ENCODE results near the gene TCF7. TPM values are rescaled to one million over a fixed set of nuclear protein-coding genes. Genes with fewer than 3 reads are reported as not detected.
A peak's percentile ranks its signal among the peaks of the same experiment; 100 is the strongest.
"Not testable (repeated sequence)": the region's sequence is repeated elsewhere in the genome, so short reads cannot be mapped to it uniquely, and the experiment has no call there.

Gene TCF7
- total RNA-seq, 1 experiment from 2014 or later: 0.42 TPM

DNA sequence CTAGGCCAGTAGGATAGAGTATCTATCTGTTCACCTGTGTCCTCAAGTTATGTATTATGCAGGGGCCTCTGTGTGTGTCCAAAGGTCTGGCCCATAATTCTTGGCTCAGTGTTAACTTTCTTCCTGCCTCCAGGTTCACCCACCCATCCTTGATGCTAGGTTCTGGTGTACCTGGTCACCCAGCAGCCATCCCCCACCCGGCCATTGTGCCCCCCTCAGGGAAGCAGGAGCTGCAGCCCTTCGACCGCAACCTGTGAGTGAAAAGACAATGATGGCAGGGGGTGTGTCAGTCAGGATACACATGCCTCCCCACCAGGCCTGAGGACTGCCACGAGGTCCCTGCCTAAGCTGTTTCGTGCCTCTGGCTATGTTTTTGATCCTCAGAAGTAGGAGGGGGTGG, 27.6 kb downstream of the TCF7 start:
- DNase-seq (ENCODE audit: extremely low read depth, low read depth): no peak

DNA sequence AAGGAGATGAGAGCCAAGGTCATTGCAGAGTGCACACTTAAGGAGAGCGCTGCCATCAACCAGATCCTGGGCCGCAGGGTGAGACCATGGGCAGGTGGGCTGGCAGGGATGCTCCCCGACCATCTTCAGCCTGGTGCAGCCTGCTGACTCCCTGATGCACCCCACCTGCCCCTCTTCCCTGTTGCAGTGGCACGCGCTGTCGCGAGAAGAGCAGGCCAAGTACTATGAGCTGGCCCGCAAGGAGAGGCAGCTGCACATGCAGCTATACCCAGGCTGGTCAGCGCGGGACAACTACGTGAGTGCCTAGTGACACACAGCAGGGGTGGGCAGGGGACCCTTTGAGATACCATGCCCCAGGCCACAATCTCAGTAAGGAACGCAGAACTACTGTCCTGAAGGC, 28.3 kb downstream of the TCF7 start:
- no peak for DNase-seq (ENCODE audit: extremely low read depth, low read depth)

DNA sequence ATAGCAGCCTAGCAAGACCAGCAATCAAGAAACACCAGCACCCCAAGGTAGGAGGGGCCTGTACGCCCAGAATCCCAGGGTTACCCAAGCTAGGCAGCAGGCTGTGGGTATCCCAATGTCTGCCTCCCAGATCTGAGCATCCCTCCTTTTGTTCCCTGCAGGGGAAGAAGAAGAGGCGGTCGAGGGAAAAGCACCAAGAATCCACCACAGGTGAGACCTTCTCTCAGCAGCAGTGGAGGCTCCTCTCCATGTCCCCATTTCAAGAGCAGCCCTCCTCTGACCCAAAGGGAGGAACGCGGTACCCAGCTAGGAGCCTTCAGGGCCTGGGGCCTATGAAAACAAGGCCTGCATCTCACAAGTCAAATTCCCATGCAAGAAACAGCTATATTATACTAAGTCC, 28.9 kb downstream of the TCF7 start:
- DNase-seq (ENCODE audit: extremely low read depth, low read depth): no peak

DNA sequence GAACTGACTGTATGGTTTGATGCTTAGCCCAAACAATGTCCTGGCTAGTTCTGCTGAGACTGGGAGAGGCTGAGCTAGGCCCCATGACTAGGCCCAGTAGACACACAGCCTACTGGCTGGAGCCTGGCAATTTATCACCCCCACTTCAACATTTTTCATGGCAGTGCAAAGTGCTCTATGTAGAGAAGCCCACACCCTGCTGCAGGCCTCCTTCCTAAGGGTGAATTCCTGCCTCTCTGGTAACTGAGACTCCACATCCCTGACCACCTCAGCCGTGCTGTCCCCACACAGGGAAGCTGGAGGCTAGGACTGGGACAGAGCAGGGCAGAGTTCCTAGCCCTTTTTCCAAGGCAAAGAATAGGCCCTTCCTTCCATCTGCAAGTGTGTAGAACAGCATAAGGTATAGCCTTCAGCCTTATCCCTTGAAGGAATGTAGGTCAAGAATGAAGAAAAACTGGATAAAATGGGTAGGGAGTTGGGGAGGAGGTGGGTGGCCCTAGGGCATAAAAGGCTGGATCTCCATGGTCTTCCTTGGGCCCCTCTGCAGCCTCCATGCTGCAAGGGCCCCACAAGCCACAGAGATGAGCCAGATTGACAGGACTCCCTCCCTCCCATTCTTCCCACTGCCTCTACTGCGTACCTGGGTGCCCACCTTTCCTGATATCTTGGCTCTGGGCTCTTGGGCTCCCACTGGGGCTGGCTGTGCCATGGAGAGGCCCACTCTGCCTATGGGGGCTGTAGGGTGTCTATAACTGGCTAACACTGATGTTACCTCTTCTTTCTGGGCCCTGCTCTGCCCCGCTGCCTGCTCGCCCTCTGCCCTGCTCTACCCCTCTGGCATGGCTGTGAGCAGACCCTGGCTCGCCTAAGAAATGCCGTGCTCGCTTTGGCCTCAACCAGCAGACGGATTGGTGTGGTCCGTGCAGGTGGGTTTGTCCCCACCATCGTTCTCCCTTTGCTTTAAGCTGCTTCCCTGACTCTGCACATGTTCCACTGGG, 29.8 kb downstream of the TCF7 start:
- DNase-seq (ENCODE audit: extremely low read depth, low read depth): no peak

DNA sequence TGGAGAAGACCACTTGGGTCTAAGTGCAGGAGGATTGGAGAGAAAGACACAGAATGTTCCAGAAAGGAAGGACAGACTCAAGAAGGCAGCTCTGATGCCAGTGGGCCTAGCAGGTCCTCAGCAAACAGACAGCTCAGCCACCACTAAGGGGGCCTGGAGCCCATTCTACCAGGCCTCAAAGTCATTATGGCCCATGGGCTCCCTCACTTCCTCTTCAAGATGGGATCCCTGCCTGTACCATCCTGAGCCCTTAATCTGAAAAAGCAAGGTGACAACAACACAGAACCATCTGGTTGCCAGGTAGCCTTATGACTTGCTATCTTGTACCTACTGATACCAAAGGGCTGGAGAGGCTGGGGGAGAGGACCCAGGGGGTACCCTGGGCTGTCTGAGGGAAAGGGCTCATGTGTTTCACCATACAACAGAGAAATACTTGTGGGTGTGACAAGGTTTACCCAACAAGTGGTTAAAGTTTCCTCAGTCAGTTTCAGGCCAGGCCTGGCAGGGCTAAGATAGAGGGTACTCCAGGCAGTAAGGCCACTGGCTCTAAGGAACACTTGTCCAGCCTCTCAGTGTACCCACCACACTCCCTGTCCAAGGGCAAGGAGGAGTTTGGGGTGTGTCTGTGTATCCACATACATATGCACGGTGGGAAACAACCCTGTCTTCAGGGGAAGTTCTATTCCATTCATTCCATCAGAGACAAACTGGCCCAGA, 30.7 kb downstream of the TCF7 start:
- no peak for DNase-seq (ENCODE audit: extremely low read depth, low read depth)

DNA sequence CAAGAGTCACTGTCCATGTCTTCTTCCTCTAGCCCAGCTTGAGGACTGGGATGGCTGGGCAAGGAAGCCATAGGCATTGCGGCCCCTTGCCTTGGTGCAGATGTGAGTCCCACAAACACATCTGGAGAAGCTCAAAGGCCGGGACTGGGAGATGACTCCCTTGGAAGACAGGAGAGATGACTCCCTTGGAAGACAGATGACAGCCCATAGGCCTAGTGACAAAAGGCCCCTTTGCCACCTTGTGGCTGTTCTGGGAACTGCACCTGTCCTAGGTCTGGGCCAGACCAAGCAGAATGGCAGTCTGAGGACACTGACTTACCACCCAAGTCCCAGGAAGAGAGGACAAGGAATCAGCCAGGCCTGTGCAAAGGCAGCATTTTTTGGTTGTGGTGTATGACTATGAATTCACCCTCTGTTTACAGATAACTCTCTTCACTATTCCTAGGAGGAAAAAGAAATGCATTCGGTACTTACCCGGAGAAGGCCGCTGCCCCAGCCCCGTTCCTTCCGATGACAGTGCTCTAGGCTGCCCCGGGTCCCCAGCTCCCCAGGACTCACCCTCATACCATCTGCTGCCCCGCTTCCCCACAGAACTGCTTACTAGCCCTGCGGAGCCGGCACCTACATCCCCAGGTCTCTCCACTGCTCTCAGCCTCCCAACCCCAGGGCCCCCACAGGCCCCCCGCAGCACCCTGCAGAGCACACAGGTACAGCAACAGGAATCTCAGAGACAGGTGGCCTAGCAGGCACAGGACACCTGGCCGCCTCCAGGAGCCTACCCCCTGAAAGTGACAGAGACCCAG, 31.5 kb downstream of the TCF7 start:
- DNase-seq (ENCODE audit: extremely low read depth, low read depth): peak; percentile 71

DNA sequence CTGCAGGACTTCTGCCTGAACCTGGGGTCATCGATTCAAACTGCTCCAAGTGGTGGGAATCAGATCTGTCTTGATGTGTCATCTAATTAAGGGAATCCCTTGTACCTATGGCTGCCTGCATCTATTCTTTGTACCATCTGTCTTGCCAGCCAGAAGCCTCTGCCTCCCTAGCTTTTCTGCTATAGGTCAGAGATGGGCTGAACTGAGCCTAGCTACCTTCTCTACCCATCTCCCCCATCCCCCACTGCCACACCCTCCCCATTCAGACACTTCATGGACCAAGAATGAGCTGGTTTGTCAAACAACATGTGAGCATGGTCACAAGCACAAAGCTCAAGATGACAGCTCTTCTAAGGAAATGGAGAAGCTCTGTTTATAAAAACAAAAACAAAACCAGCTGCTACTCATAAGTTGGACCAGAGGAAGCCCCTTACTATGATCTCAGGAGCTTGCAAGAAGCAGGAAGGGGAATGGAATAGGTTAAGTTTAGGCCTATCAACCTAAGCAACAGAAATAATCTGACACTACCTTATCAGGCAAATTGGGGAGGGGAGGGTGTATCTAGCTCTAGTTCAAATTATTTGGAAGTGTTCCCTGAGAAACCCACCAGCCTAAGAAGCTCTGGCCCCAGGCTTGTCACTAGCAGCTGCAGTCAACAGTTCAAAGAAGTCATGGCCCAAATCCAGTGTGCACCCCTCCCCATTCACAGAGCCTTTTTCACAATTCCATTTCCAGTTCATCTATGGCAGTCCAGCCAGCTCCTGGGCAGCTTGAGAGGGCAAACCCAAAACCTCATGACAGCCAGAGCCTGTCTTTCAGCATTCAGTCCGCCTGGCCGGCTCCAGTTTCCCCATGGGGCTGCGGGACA, 32.4 kb downstream of the TCF7 start:
- no peak for DNase-seq (ENCODE audit: extremely low read depth, low read depth)

DNA sequence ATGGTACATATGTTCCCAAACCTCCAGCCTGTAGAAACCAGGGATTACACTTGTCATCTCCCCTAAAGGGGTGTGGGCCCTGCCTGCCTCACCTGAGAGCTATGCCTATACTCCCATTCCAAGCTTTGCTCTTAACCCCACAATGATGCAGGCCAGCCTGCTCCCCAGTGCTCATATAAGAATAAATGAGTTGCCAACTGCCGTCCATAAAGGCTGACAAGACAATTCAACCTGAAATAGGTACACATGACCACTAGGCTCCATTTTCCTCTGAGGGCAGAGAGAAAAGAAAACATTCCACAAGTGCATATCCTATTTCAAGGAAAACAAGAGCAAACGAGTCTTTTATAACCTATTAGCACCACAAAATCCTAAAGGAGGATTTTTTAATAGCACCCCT, 33.8 kb downstream of the TCF7 start:
- no peak for DNase-seq (ENCODE audit: extremely low read depth, low read depth)

DNA sequence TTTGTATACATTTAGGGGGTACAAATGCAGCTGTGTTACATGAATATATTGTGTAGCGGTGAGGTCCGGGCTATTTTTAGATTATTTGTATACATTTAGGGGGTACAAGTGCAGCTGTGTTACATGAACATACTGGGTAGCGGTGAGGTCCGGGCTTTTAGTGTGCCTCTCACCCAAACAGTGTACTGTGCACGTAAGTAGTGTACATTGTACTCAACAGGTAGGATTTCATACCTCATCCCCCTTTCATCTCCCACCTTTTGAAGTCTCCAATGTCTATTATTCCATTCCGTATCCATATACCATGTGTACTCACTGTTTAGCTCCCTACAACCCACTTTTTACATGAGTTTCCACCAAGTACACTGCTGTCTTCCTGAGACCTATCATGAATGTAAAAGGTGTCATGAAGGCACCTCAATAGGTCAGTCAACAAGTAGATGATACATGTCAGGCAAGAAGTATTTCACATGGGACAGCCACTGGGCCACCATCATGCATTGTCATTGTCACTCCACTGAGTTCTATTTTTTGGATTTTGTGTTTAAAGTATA, 34.6 kb downstream of the TCF7 start:
- no peak for DNase-seq (ENCODE audit: extremely low read depth, low read depth)

DNA sequence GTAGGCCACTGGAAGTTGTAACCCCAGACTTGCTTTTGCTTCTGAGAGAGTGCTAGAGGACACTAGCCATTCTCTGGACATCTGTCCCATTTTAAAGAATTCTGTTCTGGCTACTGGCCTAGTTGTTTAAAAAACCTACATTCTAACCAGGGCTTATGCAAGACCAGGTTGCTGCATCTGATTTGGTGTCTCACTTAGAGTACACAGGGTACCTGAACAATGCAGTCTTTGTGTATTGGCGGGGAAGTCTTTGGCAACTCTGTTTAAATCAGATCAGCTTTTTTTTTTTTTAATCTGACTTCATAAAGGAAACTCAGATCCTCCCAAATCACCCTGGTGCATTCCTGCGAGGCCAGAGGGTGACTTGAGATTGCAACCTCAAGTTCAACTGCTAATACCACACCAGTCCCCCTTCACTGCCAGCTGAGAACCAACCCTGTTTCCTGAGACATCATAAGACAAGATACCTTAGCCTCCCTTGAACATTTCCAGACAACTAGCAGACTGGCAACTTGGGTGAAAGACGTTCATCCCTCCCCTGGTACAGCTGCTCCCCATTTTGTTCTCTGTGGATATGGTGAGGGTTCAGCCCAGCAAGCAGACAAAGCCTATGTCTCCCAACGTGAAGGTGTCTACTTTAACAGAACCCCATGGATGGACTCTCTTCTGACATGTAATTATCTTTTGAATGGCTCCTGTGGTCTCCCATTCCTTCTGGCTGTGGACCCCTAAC, 35.3 kb downstream of the TCF7 start:
- no peak for DNase-seq (ENCODE audit: extremely low read depth, low read depth)

DNA sequence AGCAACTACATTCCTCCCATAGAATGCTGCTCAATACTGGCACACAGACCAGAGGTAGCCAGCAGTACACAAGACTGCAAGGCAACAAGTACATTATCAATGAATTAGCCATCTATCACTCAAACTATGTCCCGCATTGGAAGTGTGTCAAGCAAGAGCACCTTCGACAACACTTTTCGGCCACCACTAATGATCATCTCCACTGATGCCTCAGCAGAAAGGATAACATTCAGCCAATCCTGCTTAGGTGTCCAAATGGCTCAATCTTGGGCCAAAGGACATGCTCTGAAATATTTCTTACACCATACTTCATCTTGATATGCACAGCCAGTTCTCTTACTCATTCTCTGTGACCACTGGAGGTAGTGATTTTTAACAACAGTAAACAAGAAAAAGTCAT, 37.2 kb downstream of the TCF7 start:
- no peak for DNase-seq (ENCODE audit: extremely low read depth, low read depth)

DNA sequence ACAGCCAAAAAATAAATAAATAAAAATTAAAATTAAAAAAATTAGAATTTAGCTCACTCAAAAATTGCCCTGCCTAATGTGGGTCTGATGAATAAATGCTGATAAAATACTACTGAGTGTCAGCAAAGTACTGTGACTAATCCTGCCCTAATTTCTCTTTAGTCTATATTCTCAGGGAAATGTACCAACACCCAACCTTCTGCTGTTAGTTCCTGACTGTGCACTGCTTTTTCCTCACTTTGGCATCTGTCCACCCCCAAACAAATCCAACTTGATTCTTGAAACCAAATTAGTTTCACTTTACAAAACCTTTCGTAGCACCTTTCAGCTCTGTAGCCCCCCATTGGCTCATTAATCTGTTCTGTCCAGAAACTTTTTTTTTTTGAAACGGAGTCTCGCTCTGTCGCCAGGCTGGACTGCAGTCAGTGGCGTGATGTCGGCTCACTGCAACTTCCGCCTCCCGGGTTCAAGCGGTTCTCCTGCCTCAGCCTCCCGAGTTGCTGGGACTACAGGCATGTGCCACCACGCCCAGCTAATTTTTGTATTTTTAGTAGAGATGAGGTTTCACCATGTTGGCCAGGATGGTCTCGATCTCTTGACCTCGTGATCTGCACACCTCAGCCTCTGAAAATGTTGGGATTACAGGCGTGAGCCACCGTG, 37.8 kb downstream of the TCF7 start:
- DNase-seq (ENCODE audit: extremely low read depth, low read depth): not testable (repeated sequence)

DNA sequence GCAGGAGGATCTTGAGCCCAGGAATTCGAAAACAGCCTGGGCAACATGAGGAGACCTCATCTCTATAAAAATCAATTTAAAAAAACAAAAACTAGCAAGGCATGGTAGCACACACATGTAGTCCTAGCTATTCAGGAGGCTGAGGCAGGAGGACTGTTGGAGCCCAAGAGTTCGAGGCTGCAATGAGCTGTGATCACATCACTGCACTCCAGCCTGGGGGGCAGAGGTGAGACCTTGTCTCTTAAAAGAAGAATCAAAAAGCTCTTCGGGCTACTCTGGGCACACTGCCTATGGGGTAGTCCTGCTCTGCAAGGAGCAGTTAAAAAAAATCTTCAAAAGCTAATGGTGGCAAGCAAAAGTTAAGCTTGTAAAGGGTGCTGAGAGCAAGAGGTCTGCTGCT, 38.8 kb downstream of the TCF7 start:
- no peak for DNase-seq (ENCODE audit: extremely low read depth, low read depth)

DNA sequence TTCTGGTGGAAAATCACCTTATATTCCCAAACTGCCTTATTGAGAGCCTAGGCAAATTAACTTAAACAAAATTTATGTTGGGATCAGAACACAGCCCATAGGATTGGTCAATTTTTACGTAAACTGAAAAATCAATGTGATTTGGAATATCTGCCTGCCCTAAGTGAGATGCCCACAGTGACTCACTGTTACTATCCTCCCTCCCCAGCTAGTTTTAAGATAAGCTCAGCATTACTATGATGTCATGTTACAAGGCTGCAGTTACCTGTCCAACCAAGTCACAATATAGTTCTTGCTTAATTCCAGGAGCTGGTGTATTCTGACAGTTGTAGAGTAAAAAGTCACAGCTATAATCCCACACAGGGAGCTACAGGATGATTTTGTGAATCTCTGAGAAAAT, 39.2 kb downstream of the TCF7 start:
- no peak for DNase-seq (ENCODE audit: extremely low read depth, low read depth)

DNA sequence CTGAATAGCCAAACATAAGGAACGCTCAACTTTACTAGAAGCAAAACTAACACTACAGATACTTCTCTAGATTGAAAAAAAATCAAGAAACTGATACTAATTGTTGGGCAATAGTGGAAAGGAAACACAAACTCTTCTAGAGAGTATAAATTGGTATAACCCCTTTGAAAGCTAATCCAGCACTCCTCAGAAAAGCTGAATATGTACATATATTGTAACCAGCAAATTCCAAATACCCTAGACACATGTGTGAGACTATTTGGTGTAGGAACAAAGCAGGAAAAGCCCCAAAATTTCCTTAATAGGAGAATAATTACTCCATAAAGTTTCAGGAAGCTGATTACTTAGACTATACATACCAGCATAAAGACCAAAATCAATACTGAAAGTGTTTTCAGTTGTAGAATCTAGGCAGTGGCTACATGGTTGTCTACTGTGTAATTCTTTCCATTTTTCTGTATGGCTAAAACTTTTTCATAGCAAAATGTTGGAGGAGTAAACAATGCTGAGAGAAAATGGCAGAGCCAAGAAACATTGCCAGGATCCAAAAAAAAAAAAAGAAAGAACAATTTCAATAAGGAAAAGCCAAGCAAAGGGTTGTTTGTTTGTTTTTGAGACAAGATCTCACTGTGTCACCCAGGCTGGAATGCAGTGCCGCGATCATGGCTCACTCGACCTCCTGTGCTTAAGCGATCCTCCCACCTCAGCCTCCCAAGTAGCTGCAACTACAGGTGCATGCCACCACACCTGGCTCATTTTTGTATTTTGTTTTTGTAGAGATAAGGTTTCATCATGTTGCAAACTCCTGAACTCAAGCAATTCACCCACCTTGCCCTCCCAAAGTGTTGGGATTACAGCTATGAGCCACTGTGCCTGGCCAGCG, 47.3 kb downstream of the TCF7 start:
- no peak for DNase-seq (ENCODE audit: extremely low read depth, low read depth)

DNA sequence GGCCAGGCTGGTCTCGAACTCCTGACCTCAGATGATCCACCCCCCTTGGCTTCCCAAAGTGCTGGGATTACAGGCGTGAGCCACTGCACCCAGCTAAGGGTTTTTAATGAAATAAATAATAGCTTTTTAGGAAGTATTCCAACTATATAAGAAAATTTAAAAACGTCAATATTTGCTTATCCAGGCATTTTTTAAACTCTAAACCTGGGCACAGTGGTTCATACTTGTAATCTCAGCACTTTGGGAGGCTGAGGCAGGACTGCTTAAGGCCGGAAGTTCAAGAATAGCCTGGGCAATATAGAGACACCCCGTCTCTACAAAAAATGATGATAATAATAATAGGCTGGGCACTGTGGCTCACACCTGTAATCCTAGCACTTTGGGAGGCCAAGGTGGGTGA, 48.1 kb downstream of the TCF7 start:
- DNase-seq (ENCODE audit: extremely low read depth, low read depth): no peak

DNA sequence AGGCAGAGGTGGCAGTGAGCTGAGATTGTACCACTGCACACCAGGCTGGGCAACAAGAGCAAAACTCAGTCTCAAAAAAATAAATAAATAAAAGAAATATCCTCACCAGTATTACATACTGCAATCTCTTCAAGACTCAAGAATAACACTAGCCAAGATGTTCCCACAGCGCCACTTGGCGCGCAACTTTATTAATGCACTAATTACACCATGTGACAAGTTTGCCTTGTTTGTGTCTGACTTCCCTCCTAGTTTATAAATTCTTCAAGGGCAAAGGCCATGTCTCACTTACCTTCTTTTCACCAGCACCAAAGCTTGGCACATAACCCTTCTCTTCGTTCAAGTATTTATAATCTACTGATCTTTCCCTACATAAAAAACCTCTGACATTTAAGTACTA, 57.5 kb downstream of the TCF7 start:
- DNase-seq (ENCODE audit: extremely low read depth, low read depth): no peak

Measured in NCI-H460 (cell line).